CD4-positive, alpha-beta memory T cell (primary cell): ENCODE measurements around the gene KRTAP5-1. TPM values are rescaled to one million over a fixed set of nuclear protein-coding genes. Genes with fewer than 3 reads are reported as not detected.
A peak's percentile ranks its signal among the peaks of the same experiment; 100 is the strongest.

ENCODE experiments used
- CTCF ChIA-PET: fragments of 350-600 bp; sonication (Branson Sonifier 250); formaldehyde crosslinking; loops from one replicate; lab custom pipeline; 2021; ENCODE audit warnings: inconsistent platforms; ENCODE audit not compliant: partially characterized antibody; lab: Charles Lee
- POLR2A ChIA-PET: fragments of 350-600 bp; sonication (Branson Sonifier 250); formaldehyde crosslinking; loops from one replicate; lab custom pipeline; 2021; ENCODE audit not compliant: partially characterized antibody; lab: Charles Lee
- DNase-seq, 5 donors: peaks; one replicate each; pipeline versions ENCODE4 v3.0.0 to v3.0.0-alpha.2; 2020 to 2022; ENCODE audit warnings: mixed read lengths in 1 of 5
- H3K27ac ChIP-seq: one replicate; pipeline ENCODE4 v1.7.0; 2013; ENCODE audit warnings: low read depth, low read length
- H3K27me3 ChIP-seq: 2 replicates; pipeline ENCODE4 v1.7.0; 2013; ENCODE audit warnings: mild to moderate bottlenecking, low read length, moderate library complexity; ENCODE audit not compliant: insufficient read depth
- H3K36me3 ChIP-seq: 2 replicates; pipeline ENCODE4 v1.7.0; 2013; ENCODE audit warnings: mild to moderate bottlenecking, low read length, moderate library complexity; ENCODE audit not compliant: insufficient read depth
- H3K4me1 ChIP-seq: 2 replicates; pipeline ENCODE4 v1.7.0; 2013; ENCODE audit warnings: mild to moderate bottlenecking, low read length, moderate library complexity; ENCODE audit not compliant: insufficient read depth
- H3K4me3 ChIP-seq, 2 donors: one replicate each; pipeline ENCODE4 v1.7.0; 2013; ENCODE audit warnings: low read length in 2 of 2, mild to moderate bottlenecking in 1 of 2
- H3K9me3 ChIP-seq, 2 donors: one replicate each; pipeline ENCODE4 v1.7.0; 2013; ENCODE audit warnings: low read length in 2 of 2, control low read depth in 1 of 2; ENCODE audit not compliant: control insufficient read depth in 1 of 2
- H3K27ac Mint-ChIP-seq, 7 donors: one replicate each; pipeline ENCODE4 v1.8.0; 2020 to 2021; ENCODE audit warnings: mixed read lengths in 7 of 7, mild to moderate bottlenecking in 6 of 7, inconsistent platforms in 3 of 7, moderate library complexity in 3 of 7
- H3K27me3 Mint-ChIP-seq, 2 donors: one replicate each; pipeline ENCODE4 v1.8.0; 2020 to 2021; ENCODE audit warnings: mixed read lengths in 2 of 2
- H3K36me3 Mint-ChIP-seq, 2 donors: one replicate each; pipeline ENCODE4 v1.8.0; 2020 to 2021; ENCODE audit warnings: mixed read lengths in 2 of 2, inconsistent platforms in 1 of 2, mild to moderate bottlenecking in 1 of 2
- H3K4me1 Mint-ChIP-seq, 4 donors: one replicate each; pipeline ENCODE4 v1.8.0; 2020 to 2021; ENCODE audit warnings: mixed read lengths in 4 of 4, mild to moderate bottlenecking in 1 of 4
- H3K4me3 Mint-ChIP-seq, 8 donors: one replicate each; pipeline ENCODE4 v1.8.0; 2020 to 2021; ENCODE audit warnings: mixed read lengths in 8 of 8, mild to moderate bottlenecking in 7 of 8, moderate library complexity in 6 of 8, inconsistent platforms in 3 of 8
- H3K9me3 Mint-ChIP-seq, 8 donors: one replicate each; pipeline ENCODE4 v1.8.0; 2020 to 2021; ENCODE audit warnings: mixed read lengths in 8 of 8, mild to moderate bottlenecking in 5 of 8, inconsistent platforms in 3 of 8, moderate library complexity in 1 of 8
- intact Hi-C: fragments of 100-400 bp; cut with micrococcal nuclease; formaldehyde crosslinking; loops from one replicate; pipeline ENCODE4 v1.15.1; 2023
- polyA plus RNA-seq, 2 donors: library from polyadenylated mRNA; unstranded; fragments of 300-500 nt; fragmentation: Illumina TruSeq; gene quantifications; one replicate each; pipeline ENCODE4 v1.2.3, GENCODE V29; 2021
- total RNA-seq, 2 experiments: library from RNA; stranded (reverse); gene quantifications; one replicate each; pipeline ENCODE4 v1.2.3, GENCODE V29; 2021

Gene KRTAP5-1
- total and polyA plus RNA-seq, 4 experiments from 2014 or later = 0.29 TPM; not detected in 3

DNA sequence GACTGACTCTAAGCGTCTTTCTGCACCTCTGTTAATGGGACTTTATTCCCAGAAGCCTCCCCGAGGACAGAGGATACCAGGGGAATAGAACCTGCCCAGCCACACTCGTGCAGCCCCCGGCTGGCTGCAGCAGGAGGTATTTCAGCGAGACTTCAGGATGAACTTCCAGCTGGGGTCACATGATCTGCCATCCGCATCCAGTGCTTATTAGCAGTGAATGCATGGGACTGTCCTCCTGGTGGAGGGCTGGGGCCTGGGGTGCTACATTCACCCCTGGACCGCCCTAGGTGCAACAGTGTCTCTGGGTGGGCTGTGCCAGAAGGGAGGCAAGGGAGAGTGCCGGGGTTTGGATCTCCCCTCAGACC is 14.6 kb downstream of the KRTAP5-1 start:
- Histone ChIP-seq H3K27me3 (no peaks in the 10 kb centered on the region), H3K4me1 (peaks cover 30% of the 10 kb centered on the region), H3K9me3 (no peaks in the 10 kb centered on the region), H3K4me3 (peak overlapping the region in 1 of 2 donors; percentile 44), H3K36me3 (no peaks in the 10 kb centered on the region), H3K27ac (peak overlapping the region; percentile 63)
- DNase-seq = peak in 1 of 5 donors; percentile 38
- H3K27ac Mint-ChIP-seq = peak overlapping the region; percentile 70 to 87 (median 83)
- H3K4me1 Mint-ChIP-seq = peaks cover 7 to 37% (median 10%) of the 10 kb centered on the region in 4 donors
- CTCF ChIA-PET = no interaction called here
- H3K9me3 Mint-ChIP-seq = peaks cover 0 to 3% (median 0%) of the 10 kb centered on the region in 8 donors
- H3K36me3 Mint-ChIP-seq = no peaks in the 10 kb centered on the region
- intact Hi-C loops = loop anchor here (5.0 kb wide), 1 partner anchor 188 kb away; no protein-coding TSS in a partner anchor
- POLR2A ChIA-PET = interaction anchor here (5.5 to 5.7 kb wide), 2 partner anchors 19 to 23 kb away, joined by 54 to 72 read pairs; no protein-coding TSS in a partner anchor
- H3K4me3 Mint-ChIP-seq = peak overlapping the region; percentile 59 to 81 (median 74)
- no peaks in the 10 kb centered on the region for H3K27me3 Mint-ChIP-seq

DNA sequence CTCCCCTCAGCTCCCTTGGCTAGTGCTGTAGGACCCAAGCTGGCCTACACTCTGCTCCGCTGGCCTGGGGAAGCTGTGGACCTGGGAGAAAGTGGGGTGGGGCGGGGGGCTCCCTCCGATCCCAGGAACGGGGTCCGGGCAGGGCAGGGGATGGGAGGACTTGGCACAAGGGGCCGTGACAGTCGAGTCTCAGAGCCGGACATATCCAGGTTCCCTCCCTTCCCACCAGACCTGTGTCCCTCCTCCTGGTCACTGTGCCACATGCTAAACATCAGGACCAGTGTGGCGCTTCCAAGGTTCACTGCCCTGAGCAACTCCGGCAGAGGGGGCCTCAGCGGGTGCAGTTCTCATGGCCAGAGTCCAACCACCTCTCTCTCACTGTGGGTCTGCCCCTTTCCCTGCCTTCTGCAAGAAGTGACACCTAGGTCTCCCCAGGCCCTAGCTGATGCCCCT is 15.1 kb downstream of the KRTAP5-1 start:
- Histone ChIP-seq H3K27me3 (no peaks in the 10 kb centered on the region), H3K36me3 (no peaks in the 10 kb centered on the region), H3K27ac (no peak overlapping the region), H3K4me3 (no peak overlapping the region), H3K4me1 (peaks cover 29% of the 10 kb centered on the region), H3K9me3 (no peaks in the 10 kb centered on the region)
- Mint-ChIP-seq H3K4me1 (peaks cover 7 to 36% (median 10%) of the 10 kb centered on the region in 4 donors), H3K36me3 (no peaks in the 10 kb centered on the region), H3K9me3 (peaks cover 0 to 3% (median 0%) of the 10 kb centered on the region in 8 donors), H3K27me3 (no peaks in the 10 kb centered on the region), H3K27ac (peak overlapping the region in 5 of 7 donors; percentile 36 to 86 (median 80)), H3K4me3 (peak overlapping the region in 4 of 8 donors; percentile 66 to 80 (median 74))
- ChIA-PET POLR2A (interaction anchor here (5.7 kb wide), 1 partner anchor 22 kb away, joined by 54 read pairs; no protein-coding TSS in a partner anchor), CTCF (interaction anchor here (0.5 to 1.3 kb wide), 3 partner anchors 17 to 238 kb away, joined by 3 read pairs; no protein-coding TSS in a partner anchor)
- no peak for DNase-seq
- intact Hi-C loops = loop anchor here (5.0 kb wide), 1 partner anchor 188 kb away; no protein-coding TSS in a partner anchor

DNA sequence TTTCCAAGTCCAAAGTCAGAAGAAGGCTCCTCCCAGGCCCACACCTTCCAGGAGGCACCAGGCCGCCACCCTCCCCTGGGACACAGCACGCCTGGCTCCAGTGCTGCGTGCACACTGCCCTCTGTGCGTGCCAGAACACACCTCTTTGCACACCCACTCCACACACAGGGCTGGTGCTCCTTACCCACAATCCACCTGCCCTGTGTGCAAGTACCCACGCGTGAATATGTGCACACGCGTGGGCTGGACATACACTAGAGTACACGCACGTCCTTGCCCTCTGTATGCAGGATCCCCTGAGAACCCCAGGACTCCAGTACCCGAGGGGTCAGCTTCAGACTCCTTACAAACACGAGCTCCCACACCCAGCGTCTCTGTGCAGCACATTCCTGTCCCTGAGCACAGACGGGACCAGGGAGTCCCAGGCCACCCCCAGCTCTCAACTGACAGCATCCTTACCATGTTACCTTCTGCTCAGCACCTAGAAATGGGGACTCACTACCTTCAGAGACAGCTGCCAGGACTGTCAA is 15.8 kb downstream of the KRTAP5-1 start:
- Mint-ChIP-seq H3K4me3 (peak overlapping the region; percentile 41 to 70 (median 51)), H3K9me3 (peaks cover 0 to 3% (median 0%) of the 10 kb centered on the region in 8 donors), H3K36me3 (no peaks in the 10 kb centered on the region), H3K4me1 (peaks cover 7 to 33% (median 10%) of the 10 kb centered on the region in 4 donors), H3K27me3 (no peaks in the 10 kb centered on the region), H3K27ac (peak overlapping the region in 6 of 7 donors; percentile 32 to 94 (median 78))
- H3K9me3 ChIP-seq = no peaks in the 10 kb centered on the region
- no peak overlapping the region for H3K27ac ChIP-seq
- no peak for DNase-seq
- H3K4me1 ChIP-seq = peaks cover 26% of the 10 kb centered on the region
- intact Hi-C loops = no loop called here
- CTCF ChIA-PET = interaction anchor here (1.0 to 1.3 kb wide), 2 partner anchors 16 to 26 kb away, joined by 3 read pairs; no protein-coding TSS in a partner anchor
- POLR2A ChIA-PET = no interaction called here
- H3K27me3 ChIP-seq = no peaks in the 10 kb centered on the region
- H3K4me3 ChIP-seq = no peak overlapping the region
- H3K36me3 ChIP-seq = no peaks in the 10 kb centered on the region

GRCh38 chr11:1568441-1568911 is 16.6 kb downstream of the KRTAP5-1 start:
- Histone ChIP-seq H3K9me3 (no peaks in the 10 kb centered on the region), H3K4me3 (no peak overlapping the region), H3K27ac (no peak overlapping the region), H3K27me3 (no peaks in the 10 kb centered on the region), H3K4me1 (peaks cover 18% of the 10 kb centered on the region), H3K36me3 (no peaks in the 10 kb centered on the region)
- DNase-seq = peak; percentile 40 to 78 (median 47)
- no peaks in the 10 kb centered on the region for H3K36me3 Mint-ChIP-seq
- peak overlapping the region in 1 of 8 donors; percentile 57 for H3K4me3 Mint-ChIP-seq
- peaks cover 5 to 25% (median 10%) of the 10 kb centered on the region in 4 donors for H3K4me1 Mint-ChIP-seq
- peak overlapping the region in 1 of 7 donors; percentile 83 for H3K27ac Mint-ChIP-seq
- ChIA-PET CTCF (interaction anchor here (1.5 kb wide), 1 partner anchor 11 kb away, joined by 4 read pairs; no protein-coding TSS in a partner anchor), POLR2A (no interaction called here)
- intact Hi-C loops = no loop called here
- no peaks in the 10 kb centered on the region for H3K27me3 Mint-ChIP-seq
- peaks cover 0 to 3% (median 0%) of the 10 kb centered on the region in 8 donors for H3K9me3 Mint-ChIP-seq

GRCh38 chr11:1567721-1568100 is 17.4 kb downstream of the KRTAP5-1 start:
- Histone ChIP-seq H3K36me3 (no peaks in the 10 kb centered on the region), H3K4me1 (peaks cover 13% of the 10 kb centered on the region), H3K27me3 (no peaks in the 10 kb centered on the region), H3K9me3 (no peaks in the 10 kb centered on the region), H3K4me3 (no peak overlapping the region), H3K27ac (no peak overlapping the region)
- peaks cover 0 to 3% (median 0%) of the 10 kb centered on the region in 8 donors for H3K9me3 Mint-ChIP-seq
- H3K36me3 Mint-ChIP-seq = no peaks in the 10 kb centered on the region
- CTCF ChIA-PET = interaction anchor here (0.9 to 1.5 kb wide), 2 partner anchors 11 to 85 kb away, joined by 3 to 4 read pairs; no protein-coding TSS in a partner anchor
- intact Hi-C loops = no loop called here
- H3K27ac Mint-ChIP-seq = peak overlapping the region in 1 of 7 donors; percentile 83
- no peaks in the 10 kb centered on the region for H3K27me3 Mint-ChIP-seq
- DNase-seq = no peak
- peak overlapping the region in 1 of 8 donors; percentile 52 for H3K4me3 Mint-ChIP-seq
- peaks cover 5 to 20% (median 9%) of the 10 kb centered on the region in 4 donors for H3K4me1 Mint-ChIP-seq
- POLR2A ChIA-PET = no interaction called here

DNA sequence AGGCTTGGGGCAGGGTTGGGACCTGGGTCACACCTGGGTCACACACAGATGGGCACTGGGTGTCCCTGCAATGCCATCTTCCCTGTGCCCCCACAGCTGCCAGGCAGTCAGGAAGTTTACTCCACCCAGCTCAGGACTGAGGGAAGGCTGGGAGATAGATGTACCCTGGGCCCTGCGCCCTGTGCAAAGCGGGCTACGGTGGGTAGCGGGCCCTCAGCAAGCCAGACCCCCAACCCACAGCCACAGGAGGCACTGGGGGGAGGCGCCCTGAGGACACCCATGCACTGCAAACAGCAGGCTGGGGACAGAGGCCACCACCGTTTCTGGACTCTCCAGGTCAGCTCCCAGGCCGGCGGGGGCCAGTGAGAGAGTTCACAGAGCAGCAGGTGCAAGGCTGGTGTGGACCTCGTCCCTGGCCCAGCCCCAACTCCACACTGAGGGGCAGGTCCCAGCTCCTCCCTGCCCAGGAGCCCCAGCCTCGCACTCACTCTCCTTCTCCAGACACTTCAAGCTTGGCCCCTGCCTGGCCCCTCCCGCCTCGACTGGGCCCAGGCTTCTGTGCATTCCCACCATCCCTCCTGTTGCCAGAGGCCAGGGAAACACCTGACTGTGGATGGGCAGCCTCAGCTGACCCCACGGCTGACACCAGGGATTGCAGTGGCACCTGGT is 17.9 kb downstream of the KRTAP5-1 start:
- intact Hi-C loops = no loop called here
- peak overlapping the region in 2 of 7 donors; percentile 30 to 83 for H3K27ac Mint-ChIP-seq
- no peak overlapping the region for H3K4me3 ChIP-seq
- peak in 1 of 5 donors; percentile 35 for DNase-seq
- CTCF ChIA-PET = interaction anchor here (0.9 to 1.5 kb wide), 2 partner anchors 12 to 86 kb away, joined by 3 to 4 read pairs; no protein-coding TSS in a partner anchor
- POLR2A ChIA-PET = no interaction called here
- peaks cover 13% of the 10 kb centered on the region for H3K4me1 ChIP-seq
- no peak overlapping the region for H3K27ac ChIP-seq
- peaks cover 0 to 3% (median 0%) of the 10 kb centered on the region in 8 donors for H3K9me3 Mint-ChIP-seq
- H3K36me3 Mint-ChIP-seq = peaks cover 0 to 3% of the 10 kb centered on the region in 2 donors
- no peaks in the 10 kb centered on the region for H3K36me3 ChIP-seq
- H3K27me3 Mint-ChIP-seq = no peaks in the 10 kb centered on the region
- H3K4me1 Mint-ChIP-seq = peaks cover 5 to 20% (median 10%) of the 10 kb centered on the region in 4 donors
- no peaks in the 10 kb centered on the region for H3K9me3 ChIP-seq
- H3K27me3 ChIP-seq = no peaks in the 10 kb centered on the region
- peak overlapping the region in 3 of 8 donors; percentile 30 to 58 (median 33) for H3K4me3 Mint-ChIP-seq
